ENCODE measurements around the gene RAB21. TPM values are rescaled to one million over a fixed set of nuclear protein-coding genes. Genes with fewer than 3 reads are reported as not detected.

RAB21 gene, protein sequence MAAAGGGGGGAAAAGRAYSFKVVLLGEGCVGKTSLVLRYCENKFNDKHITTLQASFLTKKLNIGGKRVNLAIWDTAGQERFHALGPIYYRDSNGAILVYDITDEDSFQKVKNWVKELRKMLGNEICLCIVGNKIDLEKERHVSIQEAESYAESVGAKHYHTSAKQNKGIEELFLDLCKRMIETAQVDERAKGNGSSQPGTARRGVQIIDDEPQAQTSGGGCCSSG
- 83.8 TPM for total RNA-seq
- long read RNA-seq, full-length matches to known transcripts = 99 of 118 reads
- long read RNA-seq, partial matches to known transcripts = 3 of 118 reads
- long read RNA-seq, other reads (novel, unspliced or antisense) = 16 of 118 reads

GRCh38 chr12:71754461-71755145, at the start of gene RAB21:
Gene RAB21, plus strand, starts transcription at chr12:71754863. Its CDS starts 267 bp downstream, at chr12:71755130.
- H3K9me3 ChIP-seq = peaks cover 5% of the 10 kb centered on the region
- intact Hi-C loops (cut with DNase I) = no loop called here
- peak; percentile 97 for ATAC-seq
- H3K36me3 ChIP-seq = peaks cover 14% of the 10 kb centered on the region
- TF ChIP-seq CTCF (IDR thresholded peaks at IDR 0.05) = peak; percentile 36
- H3K27me3 ChIP-seq = no peaks in the 10 kb centered on the region
- peak within 1 kb of the TSS; percentile 93 for H3K27ac ChIP-seq
- peaks cover 15% of the 10 kb centered on the region for H3K4me1 ChIP-seq
- DNase-seq = peak; percentile 99
- peak within 1 kb of the TSS; percentile 76 for H3K4me3 ChIP-seq

- DNase-seq (no peak), ATAC-seq (no peak)
- peaks cover 20% of the 10 kb centered on the region for H3K36me3 ChIP-seq
- no peak for TF ChIP-seq CTCF (IDR thresholded peaks at IDR 0.05)
- H3K4me3 ChIP-seq = no peak overlapping the region
- no peaks in the 10 kb centered on the region for H3K4me1 ChIP-seq
- no peaks in the 10 kb centered on the region for H3K9me3 ChIP-seq
- H3K27me3 ChIP-seq = no peaks in the 10 kb centered on the region
- intact Hi-C loops (cut with DNase I) = no loop called here
- H3K27ac ChIP-seq = no peak overlapping the region
Measured at GRCh38 chr12:71704920-71705319, 49.7 kb upstream of the RAB21 start.

DNA sequence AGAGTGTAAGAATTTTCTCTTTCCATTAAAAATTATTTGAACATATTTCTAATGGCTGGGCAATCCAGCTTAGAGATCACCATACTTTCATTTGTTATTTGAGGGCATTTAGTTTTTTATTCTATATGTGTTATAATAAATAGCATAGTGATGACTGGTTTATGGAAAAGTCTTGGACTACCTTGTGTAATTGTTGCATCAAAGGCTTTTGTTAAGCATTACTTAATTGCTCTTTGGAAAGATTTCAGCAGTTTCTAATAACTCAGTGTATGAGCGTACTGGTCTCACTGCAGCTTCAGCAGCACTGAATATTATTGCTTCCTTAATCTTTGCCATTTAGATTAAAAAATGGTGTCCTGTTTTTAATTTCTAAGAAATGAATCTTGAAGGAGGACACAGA, 46.0 kb upstream of the RAB21 start:
- peaks cover 9% of the 10 kb centered on the region for H3K9me3 ChIP-seq
- no peak for DNase-seq
- H3K36me3 ChIP-seq = peaks cover 5% of the 10 kb centered on the region
- intact Hi-C loops (cut with DNase I) = no loop called here
- no peak for ATAC-seq
- no peak overlapping the region for H3K4me3 ChIP-seq
- H3K4me1 ChIP-seq = no peaks in the 10 kb centered on the region
- TF ChIP-seq CTCF (IDR thresholded peaks at IDR 0.05) = no peak
- no peak overlapping the region for H3K27ac ChIP-seq
- no peaks in the 10 kb centered on the region for H3K27me3 ChIP-seq

DNA sequence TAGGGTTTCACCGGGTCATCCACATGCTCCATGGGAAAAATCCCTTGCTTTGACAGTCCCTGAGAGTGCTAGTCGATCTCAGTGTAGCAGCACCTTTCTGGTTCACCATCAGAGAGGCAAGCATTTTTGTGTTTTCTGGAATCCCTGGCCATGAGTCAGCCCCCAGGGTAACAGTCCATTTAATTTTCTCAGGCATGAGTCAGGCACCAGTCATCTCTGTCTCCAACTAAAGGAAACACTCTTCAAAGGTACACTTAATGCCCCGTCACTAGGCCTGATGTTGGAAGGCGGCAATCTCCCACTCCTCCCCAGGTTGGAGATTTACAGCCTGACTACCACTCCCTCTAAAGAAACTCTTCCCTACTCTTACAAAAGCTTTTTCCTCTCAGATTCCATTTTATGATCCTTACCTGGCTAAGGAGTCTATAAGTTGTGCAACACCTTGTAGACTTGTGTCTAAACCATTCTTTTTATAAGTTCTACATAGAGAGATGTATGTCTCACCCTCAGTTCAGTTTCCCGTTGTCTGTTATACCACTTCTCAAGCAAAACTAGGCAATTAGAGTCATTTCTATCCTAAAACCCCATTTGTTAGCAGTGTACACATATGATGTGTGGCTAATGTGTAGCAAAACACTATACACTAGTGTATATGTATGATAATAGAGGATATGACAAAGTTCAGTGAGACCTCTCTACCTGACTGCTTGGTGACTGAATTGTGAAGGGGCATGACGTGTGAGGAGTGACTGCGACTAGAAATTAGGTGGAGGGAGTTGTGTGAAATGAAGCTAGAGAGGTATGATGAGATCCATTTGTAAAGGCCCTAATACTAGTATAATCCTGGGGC, 44.2 kb upstream of the RAB21 start:
- no peak overlapping the region for H3K27ac ChIP-seq
- ATAC-seq (no peak), DNase-seq (no peak)
- no peak overlapping the region for H3K4me3 ChIP-seq
- no peaks in the 10 kb centered on the region for H3K36me3 ChIP-seq
- intact Hi-C loops (cut with DNase I) = no loop called here
- no peak for TF ChIP-seq CTCF (IDR thresholded peaks at IDR 0.05)
- H3K9me3 ChIP-seq = peaks cover 16% of the 10 kb centered on the region
- no peaks in the 10 kb centered on the region for H3K4me1 ChIP-seq
- H3K27me3 ChIP-seq = no peaks in the 10 kb centered on the region

GRCh38 chr12:71718611-71719010, 36.1 kb upstream of the RAB21 start:
- Histone ChIP-seq H3K9me3 (peaks cover 7% of the 10 kb centered on the region), H3K4me3 (no peak overlapping the region), H3K36me3 (no peaks in the 10 kb centered on the region), H3K27me3 (no peaks in the 10 kb centered on the region), H3K27ac (no peak overlapping the region), H3K4me1 (no peaks in the 10 kb centered on the region)
- intact Hi-C loops (cut with DNase I) = no loop called here
- ATAC-seq (no peak), DNase-seq (no peak)
- TF ChIP-seq CTCF (IDR thresholded peaks at IDR 0.05) = no peak
